ENCODE results near the gene ATP2C2.

ATP2C2 gene

DNA sequence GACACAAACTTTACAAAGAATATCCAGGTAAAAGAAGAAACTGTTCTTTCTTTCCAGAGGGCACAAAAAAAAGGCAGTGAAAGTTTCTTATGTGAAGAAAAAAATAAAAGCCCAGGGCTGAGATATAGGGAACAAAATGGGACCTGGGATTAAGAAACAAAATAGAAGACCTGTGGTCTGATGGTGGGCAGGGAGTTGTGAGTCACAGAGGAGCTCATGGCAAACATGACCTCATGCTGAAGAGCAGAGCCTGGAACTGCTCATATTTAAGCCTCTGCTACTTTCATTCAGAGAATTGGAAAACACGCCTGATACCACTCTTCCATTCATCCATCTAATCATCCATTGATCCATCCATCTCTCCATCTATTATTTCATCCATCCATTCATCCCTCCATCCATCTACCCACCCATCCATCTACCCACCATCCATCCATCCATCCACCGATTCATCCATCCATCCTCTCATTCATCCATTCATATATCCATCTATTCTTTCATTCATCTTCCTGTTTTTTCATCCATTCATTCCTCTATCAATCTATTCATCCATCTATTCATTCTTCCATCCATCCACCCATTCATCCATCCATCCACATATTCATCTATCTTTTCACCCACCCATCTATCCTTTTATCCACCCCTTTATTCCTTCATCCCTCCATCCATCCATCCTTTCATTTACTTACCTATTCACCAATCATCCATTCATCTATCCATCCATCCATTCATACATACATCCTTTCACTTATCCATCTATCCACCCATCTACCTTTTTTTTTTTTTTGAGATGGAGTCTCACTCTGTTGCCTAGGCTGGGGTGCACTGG lies 43.7 kb upstream of the ATP2C2 start (continued):
- TF ChIP-seq CTCF (tag by site-specific recombination; IDR thresholded peaks at IDR 0.05), result no peak

GRCh38 chr16:84326545-84326944 lies 41.8 kb upstream of the ATP2C2 start:
- H3K36me3 ChIP-seq (ENCODE audit: control insufficient read depth in 2 of 2, insufficient read depth in 1 of 2, low read length in 2 of 2), result no peaks in the 10 kb centered on the region
- H3K27ac ChIP-seq (ENCODE audit: extremely low read depth, low read depth, low read length), result no peak overlapping the region
- POLR2A ChIA-PET, result no interaction called here
- no peaks in the 10 kb centered on the region for H3K4me1 ChIP-seq (ENCODE audit: control insufficient read depth, insufficient read depth, low read length)
- TF ChIP-seq ZNF248 (tag by site-specific recombination; IDR thresholded peaks at IDR 0.05), result no peak
- TF ChIP-seq, protein P1, sequence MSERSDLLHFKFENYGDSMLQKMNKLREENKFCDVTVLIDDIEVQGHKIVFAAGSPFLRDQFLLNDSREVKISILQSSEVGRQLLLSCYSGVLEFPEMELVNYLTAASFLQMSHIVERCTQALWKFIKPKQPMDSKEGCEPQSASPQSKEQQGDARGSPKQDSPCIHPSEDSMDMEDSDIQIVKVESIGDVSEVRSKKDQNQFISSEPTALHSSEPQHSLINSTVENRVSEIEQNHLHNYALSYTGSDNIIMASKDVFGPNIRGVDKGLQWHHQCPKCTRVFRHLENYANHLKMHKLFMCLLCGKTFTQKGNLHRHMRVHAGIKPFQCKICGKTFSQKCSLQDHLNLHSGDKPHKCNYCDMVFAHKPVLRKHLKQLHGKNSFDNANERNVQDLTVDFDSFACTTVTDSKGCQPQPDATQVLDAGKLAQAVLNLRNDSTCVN (tag by site-specific recombination; optimal IDR thresholded peaks at IDR 0.05), result no peak
- TF ChIP-seq HOXA7 (CRISPR knock-in tag; IDR thresholded peaks at IDR 0.05; ENCODE audit: borderline replicate concordance), result no peak
- no peak for TF ChIP-seq GLIS2 (tag by site-specific recombination; IDR thresholded peaks at IDR 0.05)
- no peak for TF ChIP-seq ZNF600 (tag by site-specific recombination; IDR thresholded peaks at IDR 0.05)
- no peak for TF ChIP-seq ZNF202 (tag by site-specific recombination; IDR thresholded peaks at IDR 0.05; ENCODE audit: borderline replicate concordance)
- no peak for TF ChIP-seq ZNF211 (tag by site-specific recombination; IDR thresholded peaks at IDR 0.05; ENCODE audit: low read depth)
- TF ChIP-seq GLIS1 (tag by site-specific recombination; IDR thresholded peaks at IDR 0.05), result peak; percentile 60
- TF ChIP-seq MEIS1 (CRISPR knock-in tag; IDR thresholded peaks at IDR 0.05; ENCODE audit: borderline replicate concordance), result no peak
- TF ChIP-seq ZNF391 (tag by site-specific recombination; IDR thresholded peaks at IDR 0.05; ENCODE audit: borderline replicate concordance, low read depth), result no peak
- TF ChIP-seq, protein P2, sequence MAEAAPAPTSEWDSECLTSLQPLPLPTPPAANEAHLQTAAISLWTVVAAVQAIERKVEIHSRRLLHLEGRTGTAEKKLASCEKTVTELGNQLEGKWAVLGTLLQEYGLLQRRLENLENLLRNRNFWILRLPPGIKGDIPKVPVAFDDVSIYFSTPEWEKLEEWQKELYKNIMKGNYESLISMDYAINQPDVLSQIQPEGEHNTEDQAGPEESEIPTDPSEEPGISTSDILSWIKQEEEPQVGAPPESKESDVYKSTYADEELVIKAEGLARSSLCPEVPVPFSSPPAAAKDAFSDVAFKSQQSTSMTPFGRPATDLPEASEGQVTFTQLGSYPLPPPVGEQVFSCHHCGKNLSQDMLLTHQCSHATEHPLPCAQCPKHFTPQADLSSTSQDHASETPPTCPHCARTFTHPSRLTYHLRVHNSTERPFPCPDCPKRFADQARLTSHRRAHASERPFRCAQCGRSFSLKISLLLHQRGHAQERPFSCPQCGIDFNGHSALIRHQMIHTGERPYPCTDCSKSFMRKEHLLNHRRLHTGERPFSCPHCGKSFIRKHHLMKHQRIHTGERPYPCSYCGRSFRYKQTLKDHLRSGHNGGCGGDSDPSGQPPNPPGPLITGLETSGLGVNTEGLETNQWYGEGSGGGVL (tag by site-specific recombination; IDR thresholded peaks at IDR 0.05), result peak; percentile 41; the same call in 1 of the 2 replicates
- TF ChIP-seq, protein P3, sequence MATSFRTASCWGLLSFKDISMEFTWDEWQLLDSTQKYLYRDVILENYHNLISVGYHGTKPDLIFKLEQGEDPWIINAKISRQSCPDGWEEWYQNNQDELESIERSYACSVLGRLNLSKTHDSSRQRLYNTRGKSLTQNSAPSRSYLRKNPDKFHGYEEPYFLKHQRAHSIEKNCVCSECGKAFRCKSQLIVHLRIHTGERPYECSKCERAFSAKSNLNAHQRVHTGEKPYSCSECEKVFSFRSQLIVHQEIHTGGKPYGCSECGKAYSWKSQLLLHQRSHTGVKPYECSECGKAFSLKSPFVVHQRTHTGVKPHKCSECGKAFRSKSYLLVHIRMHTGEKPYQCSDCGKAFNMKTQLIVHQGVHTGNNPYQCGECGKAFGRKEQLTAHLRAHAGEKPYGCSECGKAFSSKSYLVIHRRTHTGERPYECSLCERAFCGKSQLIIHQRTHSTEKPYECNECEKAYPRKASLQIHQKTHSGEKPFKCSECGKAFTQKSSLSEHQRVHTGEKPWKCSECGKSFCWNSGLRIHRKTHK (tag by site-specific recombination; IDR thresholded peaks at IDR 0.05), result no peak
- TF ChIP-seq ZIC2 (tag by site-specific recombination; IDR thresholded peaks at IDR 0.05), result peak; percentile 50; the same call in 1 of the 2 replicates
- TF ChIP-seq ZNF521 (tag by site-specific recombination; IDR thresholded peaks at IDR 0.05), result no peak
- TF ChIP-seq, protein P4, sequence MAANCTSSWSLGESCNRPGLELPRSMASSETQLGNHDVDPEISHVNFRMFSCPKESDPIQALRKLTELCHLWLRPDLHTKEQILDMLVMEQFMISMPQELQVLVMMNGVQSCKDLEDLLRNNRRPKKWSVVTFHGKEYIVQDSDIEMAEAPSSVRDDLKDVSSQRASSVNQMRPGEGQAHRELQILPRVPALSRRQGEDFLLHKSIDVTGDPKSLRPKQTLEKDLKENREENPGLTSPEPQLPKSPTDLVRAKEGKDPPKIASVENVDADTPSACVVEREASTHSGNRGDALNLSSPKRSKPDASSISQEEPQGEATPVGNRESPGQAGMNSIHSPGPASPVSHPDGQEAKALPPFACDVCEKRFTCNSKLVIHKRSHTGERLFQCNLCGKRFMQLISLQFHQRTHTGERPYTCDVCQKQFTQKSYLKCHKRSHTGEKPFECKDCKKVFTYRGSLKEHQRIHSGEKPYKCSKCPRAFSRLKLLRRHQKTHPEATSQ (tag by site-specific recombination; IDR thresholded peaks at IDR 0.05), result no peak
- no peak for TF ChIP-seq ZBTB20 (tag by site-specific recombination; IDR thresholded peaks at IDR 0.05)
- TF ChIP-seq KLF16 (tag by site-specific recombination; IDR thresholded peaks at IDR 0.05), result no peak
- no peak for TF ChIP-seq ZNF292 (tag by site-specific recombination; IDR thresholded peaks at IDR 0.05; ENCODE audit: borderline replicate concordance, low read depth)
- TF ChIP-seq PRDM1 (tag by site-specific recombination; IDR thresholded peaks at IDR 0.05), result no peak
- no peak for TF ChIP-seq ZNF404 (tag by site-specific recombination; IDR thresholded peaks at IDR 0.05)
- no peak overlapping the region for H3K4me3 ChIP-seq (ENCODE audit: low read depth, low read length)
- CTCF ChIA-PET, result interaction anchor here (0.6 kb wide), 1 partner anchor 49 kb away, joined by 3 read pairs; no protein-coding TSS in a partner anchor
- no peaks in the 10 kb centered on the region for H3K9me3 ChIP-seq (ENCODE audit: control insufficient read depth, insufficient read depth, low read depth, low read length)

Measured in HEK293 (cell line).